Measurements from ENCODE around the gene TSPEAR.

TSPEAR gene

GRCh38 chr21:44456915-44457736 lies 254.2 kb downstream of the TSPEAR start:
- Histone ChIP-seq H3K9me2 (replicated peaks; ENCODE audit: insufficient read depth, low read length) (no peaks in the 10 kb centered on the region), H4K20me1 (ENCODE audit: low read depth, low read length) (no peaks in the 10 kb centered on the region), H3K36me3 (ENCODE audit: low read length) (no peaks in the 10 kb centered on the region), H3K27me3 (ENCODE audit: low read length) (no peaks in the 10 kb centered on the region), H3F3A (ENCODE audit: insufficient read depth) (no peaks in the 10 kb centered on the region), H3K9me3 (ENCODE audit: insufficient read depth, low read length) (no peaks in the 10 kb centered on the region), H3K27ac (ENCODE audit: low read depth, low read length) (no peak overlapping the region), H2AFZ (ENCODE audit: low read depth, low read length, severe bottlenecking) (no peak overlapping the region), H3K9ac (ENCODE audit: low read length) (no peak overlapping the region), H3K4me3 (ENCODE audit: insufficient read depth, low read length, poor library complexity, severe bottlenecking) (no peak overlapping the region), H3K79me2 (ENCODE audit: insufficient read depth, low read length) (no peaks in the 10 kb centered on the region), H3K4me2 (ENCODE audit: low read depth, low read length, poor library complexity, severe bottlenecking) (no peak overlapping the region)
- no peak for TF ChIP-seq EZH2phosphoT487 (conservative IDR thresholded peaks at IDR 0.05; ENCODE audit: low read length)
- TF ChIP-seq CTCF (IDR thresholded peaks at IDR 0.05; ENCODE audit: insufficient read depth, low read length, poor library complexity, severe bottlenecking) = no peak

- H3K27me3 ChIP-seq (ENCODE audit: low read length) = no peaks in the 10 kb centered on the region
These were observed 255.0 kb downstream of the TSPEAR start for GRCh38 chr21:44456214-44456914.

GRCh38 chr21:44455524-44456213 lies 255.7 kb downstream of the TSPEAR start:
- Histone ChIP-seq H3K27ac (ENCODE audit: low read depth, low read length) (no peak overlapping the region), H3K36me3 (ENCODE audit: low read length) (no peaks in the 10 kb centered on the region), H3K4me3 (ENCODE audit: insufficient read depth, low read length, poor library complexity, severe bottlenecking) (no peak overlapping the region), H4K20me1 (ENCODE audit: low read depth, low read length) (no peaks in the 10 kb centered on the region), H3K79me2 (ENCODE audit: insufficient read depth, low read length) (no peaks in the 10 kb centered on the region), H3F3A (ENCODE audit: insufficient read depth) (no peaks in the 10 kb centered on the region), H2AFZ (ENCODE audit: low read depth, low read length, severe bottlenecking) (no peak overlapping the region), H3K9ac (ENCODE audit: low read length) (no peak overlapping the region), H3K27me3 (ENCODE audit: low read length) (no peaks in the 10 kb centered on the region), H3K9me2 (replicated peaks; ENCODE audit: insufficient read depth, low read length) (no peaks in the 10 kb centered on the region), H3K9me3 (ENCODE audit: insufficient read depth, low read length) (no peaks in the 10 kb centered on the region), H3K4me2 (ENCODE audit: low read depth, low read length, poor library complexity, severe bottlenecking) (no peak overlapping the region)
- TF ChIP-seq CTCF (IDR thresholded peaks at IDR 0.05; ENCODE audit: insufficient read depth, low read length, poor library complexity, severe bottlenecking) (no peak), EZH2phosphoT487 (conservative IDR thresholded peaks at IDR 0.05; ENCODE audit: low read length) (no peak)

More at GRCh38 chr21:44456214-44456914, 255.0 kb downstream of the TSPEAR start:
- Histone ChIP-seq H3K27ac (ENCODE audit: low read depth, low read length) (no peak overlapping the region), H2AFZ (ENCODE audit: low read depth, low read length, severe bottlenecking) (no peak overlapping the region), H4K20me1 (ENCODE audit: low read depth, low read length) (no peaks in the 10 kb centered on the region), H3K36me3 (ENCODE audit: low read length) (no peaks in the 10 kb centered on the region), H3K4me3 (ENCODE audit: insufficient read depth, low read length, poor library complexity, severe bottlenecking) (no peak overlapping the region), H3K4me2 (ENCODE audit: low read depth, low read length, poor library complexity, severe bottlenecking) (no peak overlapping the region), H3K9ac (ENCODE audit: low read length) (no peak overlapping the region), H3F3A (ENCODE audit: insufficient read depth) (no peaks in the 10 kb centered on the region), H3K9me2 (replicated peaks; ENCODE audit: insufficient read depth, low read length) (no peaks in the 10 kb centered on the region), H3K79me2 (ENCODE audit: insufficient read depth, low read length) (no peaks in the 10 kb centered on the region), H3K9me3 (ENCODE audit: insufficient read depth, low read length) (no peaks in the 10 kb centered on the region)
- TF ChIP-seq CTCF (IDR thresholded peaks at IDR 0.05; ENCODE audit: insufficient read depth, low read length, poor library complexity, severe bottlenecking) = no peak

All from SU-DHL-6 (cell line).